ENCODE measurements around the gene CLASP2.

DNA sequence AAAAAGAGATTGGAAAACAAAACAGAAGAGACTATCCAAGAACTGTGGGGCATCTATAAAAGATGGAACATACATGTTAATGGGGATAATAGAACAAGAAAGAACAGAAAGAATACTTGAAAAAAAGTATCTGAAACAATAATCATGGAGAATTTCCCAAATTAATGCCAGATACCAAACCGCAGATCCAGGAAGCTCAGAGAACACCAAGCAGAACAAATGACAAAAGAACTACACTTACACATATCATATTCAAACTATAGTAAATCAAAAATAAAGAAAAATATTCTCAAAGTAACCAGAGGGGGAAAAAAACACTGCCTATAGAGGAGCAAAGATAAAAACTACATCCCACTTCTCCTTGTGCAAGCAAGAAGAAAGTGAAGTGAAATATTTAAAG is 40.0 kb downstream of the CLASP2 start:
- TF ChIP-seq, protein P1, sequence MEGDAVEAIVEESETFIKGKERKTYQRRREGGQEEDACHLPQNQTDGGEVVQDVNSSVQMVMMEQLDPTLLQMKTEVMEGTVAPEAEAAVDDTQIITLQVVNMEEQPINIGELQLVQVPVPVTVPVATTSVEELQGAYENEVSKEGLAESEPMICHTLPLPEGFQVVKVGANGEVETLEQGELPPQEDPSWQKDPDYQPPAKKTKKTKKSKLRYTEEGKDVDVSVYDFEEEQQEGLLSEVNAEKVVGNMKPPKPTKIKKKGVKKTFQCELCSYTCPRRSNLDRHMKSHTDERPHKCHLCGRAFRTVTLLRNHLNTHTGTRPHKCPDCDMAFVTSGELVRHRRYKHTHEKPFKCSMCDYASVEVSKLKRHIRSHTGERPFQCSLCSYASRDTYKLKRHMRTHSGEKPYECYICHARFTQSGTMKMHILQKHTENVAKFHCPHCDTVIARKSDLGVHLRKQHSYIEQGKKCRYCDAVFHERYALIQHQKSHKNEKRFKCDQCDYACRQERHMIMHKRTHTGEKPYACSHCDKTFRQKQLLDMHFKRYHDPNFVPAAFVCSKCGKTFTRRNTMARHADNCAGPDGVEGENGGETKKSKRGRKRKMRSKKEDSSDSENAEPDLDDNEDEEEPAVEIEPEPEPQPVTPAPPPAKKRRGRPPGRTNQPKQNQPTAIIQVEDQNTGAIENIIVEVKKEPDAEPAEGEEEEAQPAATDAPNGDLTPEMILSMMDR (optimal IDR thresholded peaks at IDR 0.05 in 1 of 3, IDR thresholded peaks at IDR 0.05 in 1 of 3, conservative IDR thresholded peaks at IDR 0.05 in 1 of 3; ENCODE audit: extremely low read depth in 1 of 3, insufficient read depth in 2 of 3, low read length in 3 of 3) = no peak
- no peak for TF ChIP-seq EZH2 (IDR thresholded peaks at IDR 0.05; ENCODE audit: low read length)

All from keratinocyte (primary cell).